H1 (cell line): ENCODE results near the gene STXBP2. TPM values are rescaled to one million over a fixed set of nuclear protein-coding genes. Genes with fewer than 3 reads are reported as not detected.

Experiments used
- CTCF ChIA-PET: fragments of 300-600 bp; sonication (Branson Sonifier 250); formaldehyde crosslinking; loops from one replicate; lab custom pipeline; 2021; ENCODE audit not compliant: partially characterized antibody; lab: Charles Lee
- POLR2A ChIA-PET: fragments of 300-600 bp; sonication (Branson Sonifier 250); formaldehyde crosslinking; loops from one replicate; lab custom pipeline; 2021; ENCODE audit warnings: inconsistent platforms; ENCODE audit not compliant: partially characterized antibody; lab: Charles Lee
- DNase-seq, 2 experiments: peaks; one replicate each; pipeline versions ENCODE4 v3.0.0 to v3.0.0-alpha.2; 2010 to 2022; ENCODE audit warnings: low spot score in 2 of 2, low read depth in 1 of 2, mixed read lengths in 1 of 2
- FAIRE-seq: peaks from 2 replicates; lab custom pipeline; 2011; peaks lifted over from hg19 to GRCh38; lab: Jason Lieb, UNC
- H2AFZ ChIP-seq: 2 replicates; pipeline ENCODE4 v1.8.1; 2012; ENCODE audit warnings: low read length, inconsistent platforms
- H2AK5ac ChIP-seq: 2 replicates; pipeline ENCODE4 v1.6.1; 2013; ENCODE audit warnings: low read depth, low read length
- H2BK120ac ChIP-seq: replicated peaks from 2 replicates; pipeline ENCODE3; 2013; ENCODE audit warnings: low read depth, low read length, inconsistent platforms
- H2BK12ac ChIP-seq: 2 replicates; pipeline ENCODE4 v1.6.1; 2013; ENCODE audit warnings: low read depth, low read length
- H2BK15ac ChIP-seq: 2 replicates; pipeline ENCODE4 v1.6.1; 2013; ENCODE audit warnings: low read length
- H2BK20ac ChIP-seq: 2 replicates; pipeline ENCODE4 v1.6.1; 2013; ENCODE audit warnings: low read length
- H2BK5ac ChIP-seq: 2 replicates; pipeline ENCODE4 v1.6.1; 2013; ENCODE audit warnings: low read depth, low read length
- H3K14ac ChIP-seq: 2 replicates; pipeline ENCODE4 v1.6.1; 2013; ENCODE audit warnings: inconsistent platforms; ENCODE audit not compliant: insufficient read length
- H3K18ac ChIP-seq: 2 replicates; pipeline ENCODE4 v1.6.1; 2013; ENCODE audit warnings: low read length; ENCODE audit errors: extremely low read depth
- H3K23ac ChIP-seq: 2 replicates; pipeline ENCODE4 v1.6.1; 2013; ENCODE audit warnings: inconsistent platforms; ENCODE audit not compliant: insufficient read length
- H3K23me2 ChIP-seq: 2 replicates; pipeline ENCODE4 v1.6.1; 2013; ENCODE audit warnings: low read depth, low read length
- H3K27ac ChIP-seq: 2 replicates; pipeline ENCODE4 v1.6.1; 2011; ENCODE audit warnings: low read depth, low read length, inconsistent platforms
- H3K27me3 ChIP-seq, 4 experiments: replicated peaks in 1 of 4; 1 replicate in 1 of 4; 2 replicates in 3 of 4; pipeline versions ENCODE4 v1.6.1 to v1.8.1; 2011 to 2013; ENCODE audit warnings: low read length in 3 of 4, mild to moderate bottlenecking in 3 of 4, inconsistent platforms in 2 of 4, mixed read lengths in 2 of 4, moderate library complexity in 1 of 4; ENCODE audit not compliant: control insufficient read depth in 3 of 4, insufficient read depth in 3 of 4; ENCODE audit errors: extremely low read depth in 1 of 4
- H3K36me3 ChIP-seq, 4 experiments: 2 replicates each; pipeline versions ENCODE4 v1.6.1 to v1.8.1; 2011 to 2013; ENCODE audit warnings: mild to moderate bottlenecking in 4 of 4, low read length in 3 of 4, moderate library complexity in 2 of 4, control low read depth in 1 of 4, inconsistent platforms in 1 of 4; ENCODE audit not compliant: insufficient read depth in 4 of 4, control insufficient read depth in 2 of 4
- H3K4ac ChIP-seq: replicated peaks from 2 replicates; pipeline ENCODE3; 2013; ENCODE audit warnings: low read length, low read depth, mixed read lengths, inconsistent platforms; ENCODE audit not compliant: insufficient read length
- H3K4me1 ChIP-seq, 4 experiments: replicated peaks in 1 of 4; 1 replicate in 1 of 4; 2 replicates in 3 of 4; pipeline versions ENCODE4 v1.6.1 to v1.8.1; 2011 to 2013; ENCODE audit warnings: low read length in 3 of 4, inconsistent platforms in 2 of 4, mixed read lengths in 1 of 4; ENCODE audit not compliant: insufficient read depth in 4 of 4, control insufficient read depth in 3 of 4
- H3K4me2 ChIP-seq, 2 experiments: 2 replicates each; pipeline versions ENCODE4 v1.6.1 to v1.8.1; 2011 to 2013; ENCODE audit warnings: low read depth in 2 of 2, low read length in 2 of 2, control low read depth in 1 of 2, inconsistent platforms in 1 of 2, mild to moderate bottlenecking in 1 of 2; ENCODE audit not compliant: insufficient read depth in 1 of 2
- H3K4me3 ChIP-seq, 4 experiments: fragments of 200-600, 300-600 bp in 1 of 4; sonication (generic), shearing (Covaris generic), sonication (Bioruptor Twin) in 1 of 4; 2 replicates each; pipeline versions ENCODE4 v1.5.1 to v1.8.1; 2011 to 2016; ENCODE audit warnings: low read length in 4 of 4, low read depth in 3 of 4, control low read depth in 2 of 4, inconsistent platforms in 2 of 4, mild to moderate bottlenecking in 2 of 4, mixed read lengths in 1 of 4, moderate library complexity in 1 of 4; ENCODE audit not compliant: insufficient read depth in 2 of 4; ENCODE audit errors: extremely low read depth in 1 of 4
- H3K56ac ChIP-seq: replicated peaks from 2 replicates; pipeline ENCODE3; 2013; ENCODE audit warnings: low read depth, mild to moderate bottlenecking, mixed read lengths, low read length, inconsistent platforms; ENCODE audit not compliant: insufficient read length
- H3K79me1 ChIP-seq: 2 replicates; pipeline ENCODE4 v1.6.1; 2013; ENCODE audit warnings: low read depth, low read length, control low read depth
- H3K79me2 ChIP-seq, 2 experiments: 2 replicates each; pipeline versions ENCODE4 v1.6.1 to v1.8.1; 2012 to 2013; ENCODE audit warnings: low read length in 2 of 2, mild to moderate bottlenecking in 2 of 2, inconsistent platforms in 1 of 2; ENCODE audit not compliant: insufficient read depth in 2 of 2, control insufficient read depth in 1 of 2
- H3K9ac ChIP-seq, 4 experiments: replicated peaks in 1 of 4; 1 replicate in 1 of 4; 2 replicates in 3 of 4; pipeline versions ENCODE4 v1.6.1 to v1.8.1; 2011 to 2013; ENCODE audit warnings: low read depth in 3 of 4, low read length in 3 of 4, control low read depth in 2 of 4, mild to moderate bottlenecking in 2 of 4, moderate library complexity in 2 of 4, inconsistent platforms in 1 of 4; ENCODE audit errors: extremely low read depth in 1 of 4
- H3K9me3 ChIP-seq, 2 experiments: 2 replicates each; pipeline versions ENCODE4 v1.6.1 to v1.8.1; 2012 to 2013; ENCODE audit warnings: mild to moderate bottlenecking in 2 of 2, moderate library complexity in 2 of 2, control low read depth in 1 of 2, inconsistent platforms in 1 of 2, low read depth in 1 of 2, low read length in 1 of 2, mixed read lengths in 1 of 2; ENCODE audit not compliant: insufficient read depth in 2 of 2
- H4K20me1 ChIP-seq, 2 experiments: replicated peaks in 1 of 2; 2 replicates each; pipeline versions ENCODE3 to v1.8.1; 2011 to 2013; ENCODE audit warnings: inconsistent platforms in 2 of 2, low read length in 2 of 2, mild to moderate bottlenecking in 1 of 2; ENCODE audit not compliant: insufficient read depth in 2 of 2, control insufficient read depth in 1 of 2
- H4K5ac ChIP-seq: 2 replicates; pipeline ENCODE4 v1.6.1; 2013; ENCODE audit warnings: low read length, low read depth, mixed read lengths, inconsistent platforms; ENCODE audit not compliant: insufficient read length
- H4K8ac ChIP-seq: 2 replicates; pipeline ENCODE4 v1.8.0; 2013; ENCODE audit warnings: mild to moderate bottlenecking, moderate library complexity, low read length, inconsistent platforms; ENCODE audit not compliant: insufficient read depth; ENCODE audit errors: extremely low read depth
- H4K91ac ChIP-seq: replicated peaks from 2 replicates; pipeline ENCODE3; 2013; ENCODE audit warnings: low read length, mixed read lengths, inconsistent platforms; ENCODE audit not compliant: insufficient read length
- CHD1 ChIP-seq: IDR thresholded peaks from 2 replicates; pipeline ENCODE4 v1.6.1; 2012; ENCODE audit warnings: low read depth, low read length, improper control_type of control experiment
- WGBS, 2 experiments: shearing (Covaris generic) in 1 of 2; methylation state at CpG; one replicate each; pipeline versions ENCODE4 v1.1.6 to v1.1.7; 2013 to 2015; ENCODE audit warnings: low lambda C conversion rate in 2 of 2, mixed read lengths in 2 of 2, inconsistent platforms in 1 of 2, low coverage in 1 of 2, missing lambda C conversion rate in 1 of 2; ENCODE audit not compliant: insufficient replicate concordance in 2 of 2, insufficient coverage in 1 of 2, insufficient read length in 1 of 2; ENCODE audit errors: extremely low coverage in 1 of 2, missing lambda C conversion rate in 1 of 2; 5-methylcytosine and 5-hydroxymethylcytosine counted together
- polyA plus RNA-seq, 7 experiments: library from polyadenylated mRNA; depleted of rRNA in 3 of 7; stranded (reverse) in 5 of 7; unstranded in 2 of 7; fragments of >200 nt in 5 of 7; fragments of 200-250 nt in 2 of 7; gene quantifications; 1 replicate in 5 of 7; 2 replicates in 1 of 7; 4 replicates in 1 of 7; pipeline versions ENCODE4 v1.2.1 to v1.2.3, GENCODE V29; 2011 to 2013; ENCODE audit warnings: missing spikeins in 2 of 7, mixed read lengths in 2 of 7
- total RNA-seq: library from RNA; stranded (reverse); fragmentation: NEBNext Ultra II Directional; extraction: Animal tissue kit (Norgen Biotek cat#: 25700); gene quantifications from 2 replicates; pipeline ENCODE4 v1.2.1, GENCODE V29; 2021

Gene STXBP2
- total and polyA plus RNA-seq, 2 of the 8 experiments (the other 6 are each of a cell fraction or from before 2014, with no cell fraction given): 52.9 to 53.8 TPM

GRCh38 chr19:7635670-7636069 lies 1.2 kb upstream of the STXBP2 start:
- 80% methylated on average over 6 of the region's 6 CpGs; no CpG with 5 or more reads in 1 of the 2 experiments for whole genome bisulfite sequencing, 2 experiments

More at GRCh38 chr19:7635670-7636069, 1.2 kb upstream of the STXBP2 start:
- no peak for TF ChIP-seq CHD1
- Histone ChIP-seq H2BK5ac (no peak overlapping the region), H3K4me1 (peaks cover 0 to 6% (median under 1%) of the 10 kb centered on the region in 4 experiments; a peak in 3 of 7 replicates), H4K20me1 (peaks cover 3 to 14% of the 10 kb centered on the region in 2 experiments), H3K27ac (no peak overlapping the region), H3K79me2 (peaks cover 3% of the 10 kb centered on the region in 2 experiments; a peak in 3 of 4 replicates), H2AK5ac (0 out of 2 replicates have a peak overlapping the region, but pooled peaks have one; percentile 11), H3K4me3 (no peak overlapping the region), H3K14ac (no peak overlapping the region), H3K56ac (no peak overlapping the region), H3K23ac (no peak overlapping the region), H3K18ac (no peak overlapping the region), H3K4ac (no peak overlapping the region), H3K9ac (no peak overlapping the region), H3K36me3 (peaks cover 0 to 6% (median 0%) of the 10 kb centered on the region in 4 experiments; a peak in 3 of 8 replicates), H2BK20ac (no peak overlapping the region), H3K79me1 (peaks cover 2% of the 10 kb centered on the region), H3K9me3 (no peaks in the 10 kb centered on the region; a peak in 1 of 4 replicates), H2AFZ (no peak overlapping the region), H3K4me2 (no peak overlapping the region; a peak in 1 of 4 replicates), H4K91ac (no peak overlapping the region), H3K23me2 (peaks cover 5% of the 10 kb centered on the region; the same call in 1 of the 2 replicates), H4K5ac (no peak overlapping the region), H2BK15ac (no peak overlapping the region), H3K27me3 (peaks cover 3 to 19% (median 16%) of the 10 kb centered on the region in 4 experiments), H2BK120ac (no peak overlapping the region), H4K8ac (no peak overlapping the region), H2BK12ac (no peak overlapping the region)
- FAIRE-seq: no peak
- CTCF ChIA-PET: interaction anchor here (1.0 to 1.7 kb wide), 5 partner anchors 39 to 164 kb away, joined by 3 to 7 read pairs (median 5); partner anchors contain the start of gene TRAPPC5
- POLR2A ChIA-PET: interaction anchor here (0.8 to 5.7 kb wide), 3 partner anchors 12 to 58 kb away, joined by 3 to 34 read pairs (median 3); no protein-coding TSS in a partner anchor
- DNase-seq: no peak
